Suprapubic skin (tissue), 3 donors: Measurements from ENCODE around the gene EPHA10.

Experiments used
- EP300 ChIP-seq: sonication (generic); formaldehyde crosslinking; IDR thresholded peaks from one replicate; pipeline ENCODE4 v1.6.1; 2017; ENCODE audit warnings: antibody characterized with exemption
- POLR2A ChIP-seq, 2 donors: fragments of 450-650 bp; IDR thresholded peaks; one replicate each; pipeline ENCODE4 v1.6.1; 2017; ENCODE audit warnings: antibody characterized with exemption in 2 of 2, mild to moderate bottlenecking in 2 of 2, moderate library complexity in 2 of 2
- TF ChIP-seq, protein P1 (sequence below), 2 donors: fragments of 200-600 bp in 1 of 2; fragments of 450-650 bp in 1 of 2; sonication (generic) in 1 of 2; IDR thresholded peaks; one replicate each; pipeline ENCODE4 v1.5.1; 2016 to 2019; ENCODE audit warnings: antibody characterized with exemption in 2 of 2, mild to moderate bottlenecking in 1 of 2, moderate library complexity in 1 of 2

DNA sequence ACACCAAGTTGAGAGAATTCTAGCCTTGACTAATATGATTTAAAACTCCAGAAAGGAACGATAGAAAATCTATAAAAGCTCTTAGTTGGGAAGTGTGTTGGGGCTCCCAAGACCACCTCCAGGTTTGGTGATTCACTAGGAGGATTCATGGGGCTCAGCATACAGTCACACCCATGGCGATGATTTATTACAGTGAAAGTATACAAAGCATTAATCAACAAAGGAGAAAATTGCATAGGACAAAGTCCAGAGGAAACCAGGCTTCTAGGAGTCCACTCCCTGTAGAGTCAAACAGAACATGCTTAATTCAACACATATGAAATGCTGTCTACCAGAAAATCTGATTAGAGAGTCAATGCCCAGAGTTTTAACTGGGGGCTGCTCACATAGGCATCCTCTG, 67.8 kb downstream of the EPHA10 start:
- TF ChIP-seq EP300 (no peak), POLR2A (IDR thresholded peaks at IDR 0.05) (no peak)
- TF ChIP-seq, protein P1, sequence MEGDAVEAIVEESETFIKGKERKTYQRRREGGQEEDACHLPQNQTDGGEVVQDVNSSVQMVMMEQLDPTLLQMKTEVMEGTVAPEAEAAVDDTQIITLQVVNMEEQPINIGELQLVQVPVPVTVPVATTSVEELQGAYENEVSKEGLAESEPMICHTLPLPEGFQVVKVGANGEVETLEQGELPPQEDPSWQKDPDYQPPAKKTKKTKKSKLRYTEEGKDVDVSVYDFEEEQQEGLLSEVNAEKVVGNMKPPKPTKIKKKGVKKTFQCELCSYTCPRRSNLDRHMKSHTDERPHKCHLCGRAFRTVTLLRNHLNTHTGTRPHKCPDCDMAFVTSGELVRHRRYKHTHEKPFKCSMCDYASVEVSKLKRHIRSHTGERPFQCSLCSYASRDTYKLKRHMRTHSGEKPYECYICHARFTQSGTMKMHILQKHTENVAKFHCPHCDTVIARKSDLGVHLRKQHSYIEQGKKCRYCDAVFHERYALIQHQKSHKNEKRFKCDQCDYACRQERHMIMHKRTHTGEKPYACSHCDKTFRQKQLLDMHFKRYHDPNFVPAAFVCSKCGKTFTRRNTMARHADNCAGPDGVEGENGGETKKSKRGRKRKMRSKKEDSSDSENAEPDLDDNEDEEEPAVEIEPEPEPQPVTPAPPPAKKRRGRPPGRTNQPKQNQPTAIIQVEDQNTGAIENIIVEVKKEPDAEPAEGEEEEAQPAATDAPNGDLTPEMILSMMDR (IDR thresholded peaks at IDR 0.05) = no peak
